WERI-Rb-1 (cell line): Measurements from ENCODE around the gene AAMP.

ENCODE experiments used
- DNase-seq: peaks from one replicate; pipeline ENCODE4 v3.0.0-alpha.2; 2020
- H3K27ac ChIP-seq: fragments of 250-450 bp; sonication (Bioruptor Pico); 2 replicates; pipeline ENCODE4 v1.5.1; 2020; ENCODE audit warnings: mild to moderate bottlenecking, moderate library complexity
- H3K27me3 ChIP-seq: fragments of 250-450 bp; sonication (Bioruptor Pico); 2 replicates; pipeline ENCODE4 v1.5.1; 2021; ENCODE audit warnings: mild to moderate bottlenecking, low read depth, moderate library complexity; ENCODE audit not compliant: insufficient read depth, severe bottlenecking
- H3K36me3 ChIP-seq: fragments of 250-450 bp; sonication (Bioruptor Pico); 2 replicates; pipeline ENCODE4 v1.5.1; 2020; ENCODE audit warnings: mild to moderate bottlenecking, moderate library complexity
- H3K4me3 ChIP-seq: 2 replicates; pipeline ENCODE4 v1.5.1; 2011; ENCODE audit warnings: low read depth, mild to moderate bottlenecking, control low read depth, low read length
- H3K9me3 ChIP-seq: fragments of 250-450 bp; sonication (Bioruptor Pico); 2 replicates; pipeline ENCODE4 v1.5.1; 2021; ENCODE audit warnings: mild to moderate bottlenecking, moderate library complexity; ENCODE audit not compliant: severe bottlenecking
- CTCF ChIP-seq: IDR thresholded peaks from 2 replicates; pipeline ENCODE4 v1.5.1; 2011; ENCODE audit warnings: low read depth, mild to moderate bottlenecking, control low read depth, inconsistent platforms, low read length

Gene AAMP

GRCh38 chr2:218253232-218253625, 16.7 kb downstream of the AAMP start:
- no peaks in the 10 kb centered on the region for H3K9me3 ChIP-seq
- no peak for DNase-seq
- H3K27ac ChIP-seq, result no peak overlapping the region
- H3K36me3 ChIP-seq, result peaks cover 61% of the 10 kb centered on the region
- no peaks in the 10 kb centered on the region for H3K27me3 ChIP-seq
- TF ChIP-seq CTCF, result no peak
- no peak overlapping the region for H3K4me3 ChIP-seq

GRCh38 chr2:218252509-218253231, 17.3 kb downstream of the AAMP start:
- Histone ChIP-seq H3K27ac (no peak overlapping the region), H3K27me3 (no peaks in the 10 kb centered on the region), H3K36me3 (peaks cover 65% of the 10 kb centered on the region), H3K9me3 (no peaks in the 10 kb centered on the region), H3K4me3 (no peak overlapping the region)
- no peak for DNase-seq
- no peak for TF ChIP-seq CTCF

GRCh38 chr2:218249691-218250090, 20.2 kb downstream of the AAMP start:
- Histone ChIP-seq H3K27ac (no peak overlapping the region), H3K4me3 (no peak overlapping the region), H3K9me3 (no peaks in the 10 kb centered on the region), H3K36me3 (peaks cover 79% of the 10 kb centered on the region), H3K27me3 (no peaks in the 10 kb centered on the region)
- DNase-seq, result no peak
- TF ChIP-seq CTCF, result no peak

GRCh38 chr2:218245214-218245613, 24.7 kb downstream of the AAMP start:
- no peak for DNase-seq
- no peaks in the 10 kb centered on the region for H3K27me3 ChIP-seq
- TF ChIP-seq CTCF, result no peak
- no peak overlapping the region for H3K27ac ChIP-seq
- H3K36me3 ChIP-seq, result peaks cover 74% of the 10 kb centered on the region
- no peaks in the 10 kb centered on the region for H3K9me3 ChIP-seq
- H3K4me3 ChIP-seq, result no peak overlapping the region

GRCh38 chr2:218244665-218245064, 25.3 kb downstream of the AAMP start:
- H3K4me3 ChIP-seq, result no peak overlapping the region
- peaks cover 74% of the 10 kb centered on the region for H3K36me3 ChIP-seq
- TF ChIP-seq CTCF, result no peak
- DNase-seq, result no peak
- no peaks in the 10 kb centered on the region for H3K27me3 ChIP-seq
- H3K27ac ChIP-seq, result no peak overlapping the region
- no peaks in the 10 kb centered on the region for H3K9me3 ChIP-seq

- no peak for TF ChIP-seq CTCF
- no peak overlapping the region for H3K27ac ChIP-seq
- H3K4me3 ChIP-seq, result no peak overlapping the region
- DNase-seq, result no peak
- peaks cover 74% of the 10 kb centered on the region for H3K36me3 ChIP-seq
- H3K9me3 ChIP-seq, result no peaks in the 10 kb centered on the region
- no peaks in the 10 kb centered on the region for H3K27me3 ChIP-seq
Measured at GRCh38 chr2:218244204-218244603, 25.7 kb downstream of the AAMP start.
